ENCODE results near the gene PRKCB.

DNA sequence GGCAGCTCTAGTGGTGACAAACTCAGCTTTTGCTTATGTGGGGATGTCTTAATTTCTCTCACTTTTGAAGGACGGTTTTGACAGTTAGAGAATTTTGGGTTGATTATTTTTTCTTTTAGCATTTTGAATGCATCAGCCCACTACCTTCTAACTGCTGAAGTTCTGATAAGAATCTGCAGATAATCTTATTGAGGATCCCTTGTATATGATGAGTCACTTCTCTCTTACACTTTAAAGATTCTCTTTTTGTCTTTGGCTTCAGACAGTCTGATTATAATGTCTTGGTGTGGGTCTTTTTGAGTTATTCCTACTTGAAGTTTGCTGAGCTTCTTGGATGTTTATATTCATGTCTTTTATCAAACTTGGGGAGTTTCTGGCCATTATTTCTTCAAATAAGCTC, 5.5 kb upstream of the PRKCB start:
- TF ChIP-seq, protein P1, sequence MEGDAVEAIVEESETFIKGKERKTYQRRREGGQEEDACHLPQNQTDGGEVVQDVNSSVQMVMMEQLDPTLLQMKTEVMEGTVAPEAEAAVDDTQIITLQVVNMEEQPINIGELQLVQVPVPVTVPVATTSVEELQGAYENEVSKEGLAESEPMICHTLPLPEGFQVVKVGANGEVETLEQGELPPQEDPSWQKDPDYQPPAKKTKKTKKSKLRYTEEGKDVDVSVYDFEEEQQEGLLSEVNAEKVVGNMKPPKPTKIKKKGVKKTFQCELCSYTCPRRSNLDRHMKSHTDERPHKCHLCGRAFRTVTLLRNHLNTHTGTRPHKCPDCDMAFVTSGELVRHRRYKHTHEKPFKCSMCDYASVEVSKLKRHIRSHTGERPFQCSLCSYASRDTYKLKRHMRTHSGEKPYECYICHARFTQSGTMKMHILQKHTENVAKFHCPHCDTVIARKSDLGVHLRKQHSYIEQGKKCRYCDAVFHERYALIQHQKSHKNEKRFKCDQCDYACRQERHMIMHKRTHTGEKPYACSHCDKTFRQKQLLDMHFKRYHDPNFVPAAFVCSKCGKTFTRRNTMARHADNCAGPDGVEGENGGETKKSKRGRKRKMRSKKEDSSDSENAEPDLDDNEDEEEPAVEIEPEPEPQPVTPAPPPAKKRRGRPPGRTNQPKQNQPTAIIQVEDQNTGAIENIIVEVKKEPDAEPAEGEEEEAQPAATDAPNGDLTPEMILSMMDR (IDR thresholded peaks at IDR 0.05; ENCODE audit: poor library complexity), result no peak
- TF ChIP-seq EZH2 (IDR thresholded peaks at IDR 0.05; ENCODE audit: borderline replicate concordance) (no peak), EZH2phosphoT487 (IDR thresholded peaks at IDR 0.05; ENCODE audit: low read depth, severe bottlenecking, unreplicated experiment) (no peak)
